Testis (tissue), 3 donors: ENCODE results near the gene PPP1R37. TPM values are rescaled to one million over a fixed set of nuclear protein-coding genes. Genes with fewer than 3 reads are reported as not detected.

Source experiments
- DNase-seq: peaks from one replicate; pipeline ENCODE4 v3.0.0-alpha.2; 2019
- H3K27ac ChIP-seq, 2 donors: fragments of 200-600 bp; sonication (generic); one replicate each; pipeline ENCODE4 v1.5.1; 2019
- H3K27me3 ChIP-seq: fragments of 200-600 bp; sonication (generic); one replicate; pipeline ENCODE4 v1.5.1; 2019
- H3K36me3 ChIP-seq: fragments of 200-600 bp; sonication (generic); one replicate; pipeline ENCODE4 v1.5.1; 2017; ENCODE audit warnings: low read depth; ENCODE audit errors: missing control alignments
- H3K4me1 ChIP-seq: fragments of 200-600 bp; sonication (generic); one replicate; pipeline ENCODE4 v1.5.1; 2019
- H3K4me3 ChIP-seq, 2 donors: fragments of 200-600 bp; sonication (generic); one replicate each; pipeline ENCODE4 v1.5.1; 2017 to 2019
- H3K9me3 ChIP-seq: fragments of 200-600 bp; sonication (generic); one replicate; pipeline ENCODE4 v1.5.1; 2017
- CTCF ChIP-seq, 3 experiments: fragments of 450-650 bp in 2 of 3; fragments of 200-600 bp in 1 of 3; sonication (generic) in 1 of 3; IDR thresholded peaks; one replicate each; pipeline ENCODE4 v1.5.1; 2016 to 2019; ENCODE audit warnings: antibody characterized with exemption in 3 of 3, mild to moderate bottlenecking in 2 of 3, moderate library complexity in 1 of 3
- POLR2A ChIP-seq: fragments of 450-650 bp; IDR thresholded peaks from one replicate; pipeline ENCODE4 v1.6.1; 2017; ENCODE audit warnings: antibody characterized with exemption, mild to moderate bottlenecking, moderate library complexity
- WGBS, 2 donors: methylation state at CpG; one replicate each; pipeline ENCODE4 v1.1.5; 2018; 5-methylcytosine and 5-hydroxymethylcytosine counted together
- intact Hi-C: fragments of 100-400 bp; cut with DNase I; formaldehyde crosslinking; loops from one replicate; pipeline ENCODE4 v1.15.1; 2023; ENCODE audit warnings: low total_unique reads
- polyA plus RNA-seq: library from polyadenylated mRNA; stranded (reverse); fragments of 350-450 nt; fragmentation: Illumina TruSeq; extraction: RNeasy Lipid Tissue Mini Kit (QIAGEN cat#74804); gene quantifications from one replicate; pipeline ENCODE4 v1.2.3, GENCODE V29; 2014; ENCODE audit warnings: low read depth, low replicate concordance; ENCODE audit not compliant: insufficient read depth
- total RNA-seq, 2 donors: library from RNA; depleted of rRNA; stranded (reverse); fragments of >200 nt; gene quantifications; one replicate each; pipeline ENCODE4 v1.2.3, GENCODE V29; 2016

Gene PPP1R37
- total and polyA plus RNA-seq, 3 donors from 2014 or later, result 28.5 to 83.0 (median 82.5) TPM

DNA sequence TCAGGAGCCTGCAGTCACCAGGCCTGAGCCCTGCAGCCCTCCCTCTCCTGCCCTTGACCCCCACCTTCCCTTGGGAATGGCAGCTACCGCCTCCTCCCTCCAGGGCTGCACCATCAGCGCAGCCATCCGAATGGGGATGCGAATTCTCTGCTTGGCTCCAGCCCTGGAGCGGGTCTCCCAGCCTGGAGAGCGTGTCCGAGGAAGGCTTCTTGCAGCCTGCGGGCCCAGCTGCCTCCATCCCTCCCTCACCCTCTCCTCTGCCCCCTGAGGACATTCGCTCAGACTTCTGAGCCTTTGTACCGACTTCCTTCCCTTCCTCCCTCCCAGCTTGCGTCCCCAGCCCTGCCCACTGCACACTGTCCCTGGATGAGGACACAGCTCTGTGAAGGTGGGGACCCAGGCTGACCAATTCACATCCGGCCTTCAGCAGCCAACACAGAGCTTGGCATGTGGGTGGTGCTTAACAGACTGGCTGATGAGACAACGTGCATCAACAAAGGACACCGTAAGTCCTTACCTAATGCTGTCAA, 73.8 kb downstream of the PPP1R37 start:
- TF ChIP-seq CTCF (IDR thresholded peaks at IDR 0.05), result no peak
- TF ChIP-seq POLR2A, result no peak
- no peaks in the 10 kb centered on the region for H3K9me3 ChIP-seq
- H3K27me3 ChIP-seq, result no peaks in the 10 kb centered on the region
- no peak for DNase-seq
- intact Hi-C loops, result no loop called here
- no peaks in the 10 kb centered on the region for H3K36me3 ChIP-seq
- no peak overlapping the region for H3K27ac ChIP-seq
- peaks cover 12% of the 10 kb centered on the region for H3K4me1 ChIP-seq
- 39 to 61% methylated on average over 13 to 14 of the region's 14 CpGs for WGBS, 2 donors
- H3K4me3 ChIP-seq, result no peak overlapping the region

- Histone ChIP-seq H3K4me3 (no peak overlapping the region), H3K9me3 (no peaks in the 10 kb centered on the region), H3K4me1 (peaks cover 12% of the 10 kb centered on the region), H3K27me3 (no peaks in the 10 kb centered on the region), H3K27ac (no peak overlapping the region), H3K36me3 (no peaks in the 10 kb centered on the region)
- intact Hi-C loops, result no loop called here
- no peak for DNase-seq
- TF ChIP-seq CTCF (IDR thresholded peaks at IDR 0.05) (no peak), POLR2A (no peak)
- WGBS, 2 donors, result 90 to 92% methylated on average over 15 to 16 of the region's 16 CpGs
These were observed 75.9 kb downstream of the PPP1R37 start for GRCh38 chr19:45168767-45169351.

DNA sequence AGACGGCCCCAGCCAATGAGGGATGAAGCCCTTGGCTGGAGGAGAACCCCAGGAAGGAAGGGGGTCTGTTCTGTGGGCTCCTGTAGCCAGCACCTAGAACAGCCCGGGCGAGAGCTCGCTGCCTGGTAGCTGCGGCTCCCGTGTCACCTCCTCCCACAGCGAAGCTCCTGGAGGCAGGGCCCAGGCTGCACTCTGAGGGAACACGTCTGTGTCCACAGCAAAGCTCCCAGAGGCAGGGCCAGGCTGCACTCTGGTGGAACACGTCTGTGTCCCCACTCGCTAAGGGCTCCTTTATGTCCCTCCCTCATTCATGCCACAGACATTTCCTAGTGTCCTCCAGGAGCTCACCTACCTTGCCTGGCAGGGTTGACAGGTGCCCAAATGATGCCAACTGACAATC, 76.6 kb downstream of the PPP1R37 start:
- Histone ChIP-seq H3K4me3 (no peak overlapping the region), H3K27ac (no peak overlapping the region)
- 77 to 89% methylated on average over 6 to 10 of the region's 10 CpGs for WGBS, 2 donors

DNA sequence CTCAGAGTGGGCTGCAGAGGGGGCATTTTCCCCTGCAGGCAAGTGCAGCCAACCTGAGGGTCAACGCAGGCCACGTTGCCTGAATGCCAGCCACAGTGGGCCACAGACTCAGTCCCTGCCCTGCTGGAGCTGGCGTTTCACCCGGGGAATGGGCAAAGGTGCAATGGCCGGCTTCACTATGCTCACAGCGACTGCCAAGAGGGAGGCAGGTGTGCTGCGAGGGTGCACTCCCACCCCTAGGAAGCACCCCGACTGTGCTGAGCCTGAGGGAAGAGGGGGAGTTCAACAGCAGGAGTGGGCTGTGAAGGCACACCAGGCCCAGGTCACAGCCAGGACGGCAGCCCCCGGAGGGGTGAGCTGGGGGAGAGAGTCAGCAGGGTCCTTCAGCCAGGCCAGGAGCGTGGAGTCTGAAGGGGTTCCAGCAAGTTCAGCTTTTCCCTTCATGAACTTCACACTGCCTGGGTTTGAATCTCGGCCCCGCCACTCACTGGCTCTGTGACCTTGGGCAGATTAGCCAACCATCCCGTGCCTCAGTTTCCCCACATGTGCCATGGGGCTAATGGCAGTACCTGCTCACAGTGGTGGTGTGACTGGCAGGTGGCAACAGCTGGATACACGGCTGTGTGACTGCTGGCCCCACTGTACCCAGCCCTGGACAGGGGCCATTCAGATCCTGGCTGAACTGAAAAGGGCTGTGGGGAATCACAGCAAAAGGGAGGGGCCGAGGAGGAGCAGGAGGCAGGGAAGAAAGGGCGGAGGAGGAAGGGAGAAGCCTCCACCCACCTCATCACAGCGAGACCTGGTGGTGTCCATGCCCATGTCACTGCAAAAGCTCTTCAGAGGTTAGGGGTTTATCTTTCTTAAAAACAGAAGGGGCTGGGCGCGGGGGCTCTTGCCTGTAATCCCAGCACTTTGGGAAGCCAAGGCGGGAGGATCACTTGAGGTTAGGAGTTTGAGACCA, 77.4 kb downstream of the PPP1R37 start:
- intact Hi-C loops, result no loop called here
- TF ChIP-seq POLR2A, result no peak
- no peak for TF ChIP-seq CTCF (IDR thresholded peaks at IDR 0.05)
- no peaks in the 10 kb centered on the region for H3K36me3 ChIP-seq
- H3K4me1 ChIP-seq, result peaks cover 5% of the 10 kb centered on the region
- DNase-seq, result no peak
- H3K27ac ChIP-seq, result no peak overlapping the region
- 89 to 90% methylated on average over 13 to 21 of the region's 21 CpGs for WGBS, 2 donors
- H3K9me3 ChIP-seq, result no peaks in the 10 kb centered on the region
- H3K27me3 ChIP-seq, result no peaks in the 10 kb centered on the region
- no peak overlapping the region for H3K4me3 ChIP-seq

More for the DNA sequence above, 76.6 kb downstream of the PPP1R37 start:
- Histone ChIP-seq H3K36me3 (no peaks in the 10 kb centered on the region), H3K27me3 (no peaks in the 10 kb centered on the region), H3K4me1 (peaks cover 6% of the 10 kb centered on the region), H3K9me3 (no peaks in the 10 kb centered on the region)
- no peak for DNase-seq
- TF ChIP-seq CTCF (IDR thresholded peaks at IDR 0.05), result no peak
- no peak for TF ChIP-seq POLR2A
- intact Hi-C loops, result no loop called here
